Sciatic nerve (tissue), 2 donors: ENCODE measurements around the gene EGFL6. TPM values are rescaled to one million over a fixed set of nuclear protein-coding genes. Genes with fewer than 3 reads are reported as not detected.
"Not testable (repeated sequence)": the region's sequence is repeated elsewhere in the genome, so short reads cannot be mapped to it uniquely, and the experiment has no call there.

Source experiments
- ATAC-seq: fragments of 200-7000 bp; cut with Tn5 transposase; one replicate; pipeline ENCODE4 v1.9.1; 2020; ENCODE audit warnings: mild to moderate bottlenecking, moderate library complexity
- DNase-seq: peaks from one replicate; pipeline ENCODE4 v3.0.0-alpha.2; 2020; ENCODE audit warnings: low spot score
- intact Hi-C: fragments of 100-400 bp; cut with DNase I; formaldehyde crosslinking; loops from one replicate; pipeline ENCODE4 v1.14.2; 2022
- total RNA-seq: library from RNA; stranded (reverse); fragmentation: NEBNext Ultra II Directional; extraction: Animal tissue kit (Norgen Biotek cat#: 25700); gene quantifications from one replicate; pipeline ENCODE4 v1.2.1, GENCODE V29; 2021
- donor health status: DM: no; HTN: no; CAD: no.
- donor health status: DM: no; HTN: no; CAD: no.

The EGFL6 gene
- total RNA-seq, 1 donor from 2014 or later: 1.6 TPM

GRCh38 chrX:13648336-13648735 is 78.9 kb downstream of the EGFL6 start:
- ATAC-seq, DNase-seq, intact Hi-C loops: not testable (repeated sequence)

- intact Hi-C loops: no loop called here
- no peak for ATAC-seq
- no peak for DNase-seq
Observed at GRCh38 chrX:13649838-13650237, 80.4 kb downstream of the EGFL6 start.

- DNase-seq: no peak
- intact Hi-C loops: no loop called here
- no peak for ATAC-seq
Observed at GRCh38 chrX:13650318-13650717, 80.9 kb downstream of the EGFL6 start.

- intact Hi-C loops: no loop called here
- DNase-seq (no peak), ATAC-seq (no peak)
Observed at GRCh38 chrX:13651150-13651549, 81.7 kb downstream of the EGFL6 start.

- ATAC-seq: no peak
- intact Hi-C loops: no loop called here
- DNase-seq: no peak
Observed at GRCh38 chrX:13652287-13652793, 82.9 kb downstream of the EGFL6 start.

GRCh38 chrX:13652850-13653693 is 83.7 kb downstream of the EGFL6 start, which contains the start of gene TCEANC:
TCEANC (plus strand) TSS chrX:13653141; CDS start chrX:13662509, 9,368 bp downstream.
- ATAC-seq (peak; percentile 100), DNase-seq (peak; percentile 99)
- intact Hi-C loops: no loop called here

- no peak for ATAC-seq
- DNase-seq: no peak
- intact Hi-C loops: no loop called here
Observed at GRCh38 chrX:13654116-13654515, 84.7 kb downstream of the EGFL6 start.

GRCh38 chrX:13655674-13656073 is 86.3 kb downstream of the EGFL6 start:
- no peak for ATAC-seq
- DNase-seq: no peak
- intact Hi-C loops: no loop called here

GRCh38 chrX:13658602-13659001 is 89.2 kb downstream of the EGFL6 start:
- ATAC-seq (peak; percentile 46), DNase-seq (no peak)
- intact Hi-C loops: no loop called here

- intact Hi-C loops: no loop called here
- ATAC-seq (no peak), DNase-seq (no peak)
Observed at GRCh38 chrX:13659063-13659462, 89.7 kb downstream of the EGFL6 start.

GRCh38 chrX:13661735-13662288 is 92.4 kb downstream of the EGFL6 start:
- intact Hi-C loops: loop anchor here (5.0 kb wide), 1 partner anchor 370 kb away; no protein-coding TSS in a partner anchor
- no peak for DNase-seq
- ATAC-seq: peak; percentile 23

GRCh38 chrX:13662355-13662791 is 93.0 kb downstream of the EGFL6 start:
- peak; percentile 84 for ATAC-seq
- DNase-seq: no peak
- intact Hi-C loops: loop anchor here (5.0 kb wide), 1 partner anchor 370 kb away; no protein-coding TSS in a partner anchor

- DNase-seq (no peak), ATAC-seq (no peak)
- intact Hi-C loops: loop anchor here (5.0 kb wide), 1 partner anchor 368 kb away; no protein-coding TSS in a partner anchor
Observed at GRCh38 chrX:13664020-13664419, 94.6 kb downstream of the EGFL6 start.

- intact Hi-C loops: no loop called here
- no peak for DNase-seq
- ATAC-seq: no peak
Observed at GRCh38 chrX:13666836-13667235, 97.4 kb downstream of the EGFL6 start.

GRCh38 chrX:13667919-13668318 is 98.5 kb downstream of the EGFL6 start:
- DNase-seq: no peak
- intact Hi-C loops: no loop called here
- ATAC-seq: no peak

- intact Hi-C loops: no loop called here
- DNase-seq: peak; percentile 77
- ATAC-seq: peak; percentile 89
Observed at GRCh38 chrX:13669246-13669737, 99.9 kb downstream of the EGFL6 start.

GRCh38 chrX:13669755-13670154 is 100.4 kb downstream of the EGFL6 start:
- intact Hi-C loops, ATAC-seq, DNase-seq: not testable (repeated sequence)

- ATAC-seq (no peak), DNase-seq (no peak)
- intact Hi-C loops: no loop called here
Observed at GRCh38 chrX:13670197-13670596, 100.8 kb downstream of the EGFL6 start.

- intact Hi-C loops: no loop called here
- DNase-seq (no peak), ATAC-seq (no peak)
Observed at GRCh38 chrX:13673016-13673415, 103.6 kb downstream of the EGFL6 start.

- no peak for DNase-seq
Observed at GRCh38 chrX:13676885-13677284, 107.5 kb downstream of the EGFL6 start.

More at GRCh38 chrX:13676885-13677284, 107.5 kb downstream of the EGFL6 start:
- no peak for ATAC-seq
- intact Hi-C loops: no loop called here
